Adipocyte (in vitro differentiated cells): ENCODE measurements around the gene SFT2D3.

ENCODE experiments used
- DNase-seq: peaks from one replicate; pipeline ENCODE4 v3.0.0-alpha.2; 2015; ENCODE audit warnings: low read depth
- H3K27me3 ChIP-seq: replicated peaks from 2 replicates; pipeline ENCODE4 v1.7.0; 2013; ENCODE audit warnings: mild to moderate bottlenecking, low read length, moderate library complexity; ENCODE audit not compliant: control insufficient read depth, insufficient read depth
- H3K36me3 ChIP-seq: 2 replicates; pipeline ENCODE4 v1.7.0; 2013; ENCODE audit warnings: low read length, mild to moderate bottlenecking, moderate library complexity; ENCODE audit not compliant: control insufficient read depth, insufficient read depth, severe bottlenecking
- H3K4me1 ChIP-seq: 2 replicates; pipeline ENCODE4 v1.7.0; 2013; ENCODE audit warnings: mild to moderate bottlenecking, low read length, moderate library complexity; ENCODE audit not compliant: control insufficient read depth, insufficient read depth
- H3K4me3 ChIP-seq: 2 replicates; pipeline ENCODE4 v1.7.0; 2013; ENCODE audit warnings: mild to moderate bottlenecking, low read length, moderate library complexity
- H3K9ac ChIP-seq: 2 replicates; pipeline ENCODE4 v1.7.0; 2013; ENCODE audit warnings: mild to moderate bottlenecking, low read length, moderate library complexity
- H3K9me3 ChIP-seq: 2 replicates; pipeline ENCODE4 v1.7.0; 2013; ENCODE audit warnings: mild to moderate bottlenecking, low read length, moderate library complexity; ENCODE audit not compliant: control insufficient read depth

Gene SFT2D3

DNA sequence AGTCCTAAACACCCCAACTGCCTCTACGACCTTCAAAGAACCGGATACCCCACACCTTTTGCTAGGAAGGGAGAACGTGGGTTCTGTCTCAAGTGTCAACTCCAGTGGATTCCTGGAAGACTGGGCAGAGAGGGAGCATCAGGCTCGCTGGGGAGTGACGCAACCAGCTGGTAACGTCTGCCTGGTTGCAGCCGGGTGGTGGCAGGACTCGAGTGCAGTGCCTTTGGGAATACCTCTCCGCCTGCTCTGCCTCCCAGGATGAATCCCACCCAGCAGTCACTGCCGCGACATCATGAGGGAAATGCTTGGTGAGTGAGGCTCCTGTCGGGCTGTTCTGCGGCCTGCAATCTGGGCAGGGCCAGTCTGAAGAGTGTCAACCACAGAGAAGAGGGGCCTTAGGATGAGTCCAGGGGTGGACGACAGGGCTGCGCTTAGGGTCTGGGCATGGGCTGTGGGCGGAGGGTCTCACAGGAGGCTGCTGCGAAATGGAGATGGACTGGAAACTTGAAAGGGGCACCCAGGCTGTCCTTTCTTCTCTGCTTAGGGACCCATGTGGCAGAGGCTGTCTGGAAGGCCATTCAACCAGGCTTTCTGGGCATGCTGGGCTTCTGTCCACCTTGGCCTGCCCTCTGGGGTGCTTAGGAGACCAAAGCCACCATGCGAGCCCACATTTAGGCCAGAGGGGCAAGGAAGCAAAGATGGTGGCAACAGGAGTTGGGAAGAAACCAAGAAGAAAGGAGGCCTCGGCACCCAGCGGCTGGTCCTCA is 42.5 kb upstream of the SFT2D3 start:
- H3K36me3 ChIP-seq: peaks cover 4% of the 10 kb centered on the region
- H3K4me3 ChIP-seq: no peak overlapping the region
- no peak for DNase-seq
- no peaks in the 10 kb centered on the region for H3K9me3 ChIP-seq
- peaks cover 22% of the 10 kb centered on the region for H3K4me1 ChIP-seq
- no peaks in the 10 kb centered on the region for H3K27me3 ChIP-seq
- no peak overlapping the region for H3K9ac ChIP-seq

DNA sequence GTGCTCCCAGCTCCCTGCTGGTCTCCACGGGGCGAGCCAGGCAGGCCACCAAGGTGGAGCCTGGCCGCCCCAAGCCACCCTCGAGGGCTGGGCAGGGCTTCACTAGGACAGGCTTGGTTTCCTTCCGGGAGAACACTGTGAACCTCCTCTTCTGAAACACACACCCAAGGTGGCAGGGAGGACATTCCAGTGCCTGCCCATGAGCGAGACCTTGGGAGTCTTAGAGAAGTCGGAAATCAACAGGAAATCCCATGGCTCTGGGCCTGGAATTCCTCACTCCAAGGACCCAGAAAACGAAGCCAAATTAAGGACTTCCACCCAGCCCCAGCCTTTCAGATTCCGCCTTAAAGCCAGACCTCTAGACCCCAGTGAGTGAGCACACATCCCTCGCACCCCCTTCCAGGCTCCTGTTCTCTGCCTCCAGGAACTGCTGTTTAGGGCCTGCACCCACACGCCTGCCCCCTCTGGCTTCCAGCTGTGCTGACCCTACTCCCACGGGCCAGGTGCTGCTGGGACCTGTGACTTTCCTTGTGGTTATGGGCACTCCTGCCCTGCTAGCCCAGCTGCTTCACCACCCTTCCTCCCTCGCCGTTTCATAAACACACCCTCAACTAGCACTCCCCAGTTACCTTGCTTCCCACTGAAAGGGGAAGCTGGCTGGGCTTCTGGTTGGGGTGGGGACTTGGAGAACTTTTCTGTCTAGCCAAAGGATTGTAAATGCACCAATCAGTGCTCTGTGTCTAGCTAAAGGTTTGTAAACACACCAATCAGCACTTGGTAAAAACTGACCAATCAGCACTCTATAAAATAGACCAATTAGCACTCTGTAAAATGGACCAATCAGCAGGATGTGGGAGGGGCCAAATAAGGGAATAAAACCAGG is 41.6 kb upstream of the SFT2D3 start:
- no peak for DNase-seq
- H3K27me3 ChIP-seq: no peaks in the 10 kb centered on the region

DNA sequence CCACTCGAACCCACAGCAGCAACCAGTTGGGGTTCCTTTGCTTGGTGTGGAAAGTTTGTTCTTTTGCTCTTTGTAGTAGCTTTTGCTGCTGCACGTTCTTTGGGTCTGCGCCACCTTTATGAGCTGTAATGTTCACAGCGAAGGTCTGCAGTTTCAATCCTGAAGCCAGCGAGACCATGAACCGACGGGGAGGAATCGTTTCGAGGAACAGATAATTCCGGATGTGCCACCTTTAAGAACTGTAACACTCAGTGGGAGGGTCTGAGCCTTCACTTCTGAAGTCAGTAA is 41.1 kb upstream of the SFT2D3 start:
- no peak for DNase-seq
- no peaks in the 10 kb centered on the region for H3K36me3 ChIP-seq
- no peaks in the 10 kb centered on the region for H3K27me3 ChIP-seq
- no peak overlapping the region for H3K9ac ChIP-seq
- no peak overlapping the region for H3K4me3 ChIP-seq
- H3K9me3 ChIP-seq: no peaks in the 10 kb centered on the region
- H3K4me1 ChIP-seq: peaks cover 22% of the 10 kb centered on the region

More for the DNA sequence above, 41.6 kb upstream of the SFT2D3 start:
- H3K36me3 ChIP-seq: peaks cover under 1% of the 10 kb centered on the region
- H3K9ac ChIP-seq: no peak overlapping the region
- peaks cover 22% of the 10 kb centered on the region for H3K4me1 ChIP-seq
- H3K9me3 ChIP-seq: no peaks in the 10 kb centered on the region
- no peak overlapping the region for H3K4me3 ChIP-seq

GRCh38 chr2:127661072-127661649 is 40.1 kb upstream of the SFT2D3 start:
- Histone ChIP-seq H3K36me3 (no peaks in the 10 kb centered on the region), H3K9ac (peak overlapping the region; percentile 69), H3K4me3 (no peak overlapping the region), H3K9me3 (no peaks in the 10 kb centered on the region), H3K27me3 (no peaks in the 10 kb centered on the region), H3K4me1 (peaks cover 22% of the 10 kb centered on the region)
- DNase-seq: no peak

- Histone ChIP-seq H3K9me3 (no peaks in the 10 kb centered on the region), H3K27me3 (no peaks in the 10 kb centered on the region), H3K4me3 (no peak overlapping the region), H3K36me3 (no peaks in the 10 kb centered on the region), H3K4me1 (peaks cover 22% of the 10 kb centered on the region), H3K9ac (peak overlapping the region; percentile 69)
- DNase-seq: no peak
Measured at GRCh38 chr2:127661949-127662510, 39.3 kb upstream of the SFT2D3 start.

DNA sequence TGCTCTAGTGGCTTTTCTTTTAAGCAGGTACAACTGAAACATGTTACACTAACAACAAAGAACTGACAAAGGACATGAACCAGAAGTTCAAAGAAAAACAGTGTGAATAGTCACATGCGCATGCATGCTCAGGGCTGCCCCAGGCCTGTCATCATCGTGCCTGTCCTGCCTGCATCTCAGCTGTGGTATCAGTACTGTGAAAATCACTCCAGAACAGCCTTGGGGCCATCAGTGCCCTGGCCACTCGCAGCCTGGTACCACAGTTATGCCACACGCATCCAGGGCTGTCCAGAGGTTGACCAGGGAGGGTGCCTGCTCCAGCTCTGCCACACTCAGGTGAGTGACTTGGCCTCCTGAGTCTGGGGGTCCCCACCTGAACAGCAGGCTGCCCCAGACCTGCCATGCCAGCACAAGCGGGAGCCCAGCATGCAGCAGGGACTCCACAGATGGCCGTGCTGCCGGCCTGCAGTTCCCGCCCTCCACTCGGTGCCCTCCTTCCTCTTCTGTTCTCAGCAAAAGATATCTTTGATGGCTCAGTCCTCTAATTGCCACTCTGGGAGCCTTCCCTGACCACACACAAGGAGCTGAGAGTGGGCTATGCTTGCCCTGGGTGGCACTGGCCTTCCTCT is 38.2 kb upstream of the SFT2D3 start:
- Histone ChIP-seq H3K4me3 (no peak overlapping the region), H3K9me3 (peaks cover 3% of the 10 kb centered on the region), H3K36me3 (no peaks in the 10 kb centered on the region), H3K9ac (no peak overlapping the region), H3K4me1 (peaks cover 22% of the 10 kb centered on the region), H3K27me3 (no peaks in the 10 kb centered on the region)
- no peak for DNase-seq

- Histone ChIP-seq H3K4me3 (no peak overlapping the region), H3K9me3 (peaks cover 3% of the 10 kb centered on the region), H3K27me3 (no peaks in the 10 kb centered on the region), H3K4me1 (peaks cover 21% of the 10 kb centered on the region), H3K9ac (no peak overlapping the region), H3K36me3 (no peaks in the 10 kb centered on the region)
- DNase-seq: no peak
Measured at GRCh38 chr2:127663566-127664064, 37.7 kb upstream of the SFT2D3 start.

DNA sequence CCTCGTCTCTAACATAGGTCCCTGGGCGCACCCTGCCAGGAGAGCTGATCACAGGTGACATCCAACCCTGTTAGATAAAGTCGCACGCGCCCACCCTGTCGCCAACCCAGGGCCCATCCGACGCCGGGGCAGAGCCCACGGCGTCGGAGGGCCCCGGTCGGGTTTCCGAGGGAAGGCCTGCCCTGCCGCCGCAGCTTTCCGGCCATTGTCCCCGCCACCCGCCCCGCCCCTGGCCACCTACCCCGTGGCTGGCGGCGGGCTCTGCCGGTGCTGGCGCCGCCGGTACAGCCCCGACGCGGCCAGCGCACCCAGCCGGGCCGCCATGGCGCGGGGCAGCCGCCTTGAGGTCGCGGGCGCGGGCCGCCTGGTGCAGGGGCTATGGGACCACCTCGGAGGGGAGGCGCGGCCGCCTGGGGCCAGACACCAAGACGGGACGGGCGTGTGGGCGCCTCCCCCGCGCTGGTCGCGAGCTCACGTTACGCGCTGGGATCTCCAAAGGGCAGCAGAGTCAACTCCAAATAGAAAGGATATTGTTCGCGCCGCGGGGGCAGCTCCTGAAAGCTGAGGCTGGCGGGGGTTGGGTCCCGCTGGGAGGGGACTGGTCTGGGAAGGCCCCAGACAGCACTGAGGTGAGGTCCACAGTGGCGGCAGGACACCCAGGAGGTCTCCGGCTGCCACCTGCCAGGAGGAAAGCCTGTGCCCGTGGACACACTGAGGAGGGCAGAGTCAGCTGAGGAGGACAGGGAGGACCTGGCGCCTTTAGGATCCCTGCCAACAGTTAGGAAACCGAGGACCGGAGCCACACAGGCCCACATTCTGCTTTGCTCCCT is 37.0 kb upstream of the SFT2D3 start:
- Histone ChIP-seq H3K36me3 (no peaks in the 10 kb centered on the region), H3K4me1 (peaks cover 26% of the 10 kb centered on the region), H3K4me3 (peak overlapping the region; percentile 6), H3K27me3 (no peaks in the 10 kb centered on the region), H3K9me3 (peaks cover 3% of the 10 kb centered on the region), H3K9ac (no peak overlapping the region)
- DNase-seq: no peak

- Histone ChIP-seq H3K36me3 (no peaks in the 10 kb centered on the region), H3K9ac (no peak overlapping the region), H3K4me1 (peaks cover 29% of the 10 kb centered on the region), H3K9me3 (peaks cover 3% of the 10 kb centered on the region), H3K4me3 (no peak overlapping the region), H3K27me3 (no peaks in the 10 kb centered on the region)
- no peak for DNase-seq
Measured at GRCh38 chr2:127664895-127665225, 36.4 kb upstream of the SFT2D3 start.

- no peak overlapping the region for H3K9ac ChIP-seq
- peaks cover 32% of the 10 kb centered on the region for H3K4me1 ChIP-seq
- no peak for DNase-seq
- peaks cover 3% of the 10 kb centered on the region for H3K9me3 ChIP-seq
- H3K4me3 ChIP-seq: no peak overlapping the region
- H3K36me3 ChIP-seq: no peaks in the 10 kb centered on the region
- no peaks in the 10 kb centered on the region for H3K27me3 ChIP-seq
Measured at GRCh38 chr2:127665267-127665893, 35.9 kb upstream of the SFT2D3 start.
